ENCODE data around the gene RNF112. TPM values are rescaled to one million over a fixed set of nuclear protein-coding genes. Genes with fewer than 3 reads are reported as not detected.
A peak's percentile ranks its signal among the peaks of the same experiment; 100 is the strongest.

Gene RNF112
- total RNA-seq, 1 donor from 2014 or later = 1.8 TPM

DNA sequence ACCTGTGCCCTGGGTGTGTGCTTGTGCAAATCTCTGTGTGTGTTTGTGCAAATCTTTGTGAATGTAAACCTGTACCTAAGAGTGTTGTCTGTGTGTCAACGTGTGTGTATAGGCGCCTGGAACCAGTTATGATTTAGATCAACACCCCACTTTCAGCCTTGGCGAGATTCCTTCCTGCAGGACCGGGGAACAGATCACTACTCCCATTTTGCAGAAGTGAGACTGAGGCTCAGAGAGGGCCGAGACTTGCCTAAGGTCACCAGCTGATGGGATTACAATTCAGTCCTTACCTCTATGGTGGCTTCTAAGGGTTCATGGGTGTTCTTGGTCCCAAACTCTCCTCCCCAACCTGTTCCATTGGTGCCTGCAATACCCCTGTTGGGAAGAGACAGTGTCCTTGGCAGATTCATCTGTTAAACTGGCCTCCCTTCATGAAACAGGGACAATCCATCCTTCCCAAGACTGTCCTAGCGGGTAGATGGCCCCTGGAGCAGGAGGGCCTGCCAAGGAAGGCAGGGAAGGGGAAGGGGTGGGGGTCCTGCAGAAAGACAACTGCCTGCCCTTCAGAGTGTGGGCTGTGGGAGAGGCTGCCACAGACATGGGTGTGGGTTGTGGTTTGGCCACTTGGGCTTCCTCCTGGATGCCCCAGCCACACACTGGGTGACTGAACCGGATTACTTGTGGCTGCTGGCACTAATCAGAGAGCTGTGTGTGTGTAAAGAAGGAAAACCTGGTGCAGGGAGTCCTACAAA is 39.6 kb upstream of the RNF112 start:
- TF ChIP-seq CTCF (IDR thresholded peaks at IDR 0.05) = no peak
- peaks cover 40% of the 10 kb centered on the region for H3K4me1 ChIP-seq
- no peak for DNase-seq
- H3K4me3 ChIP-seq = no peak overlapping the region
- intact Hi-C loops (cut with DNase I) = no loop called here
- H3K27me3 ChIP-seq (ENCODE audit: low read depth) = no peaks in the 10 kb centered on the region
- ATAC-seq = peak in 1 of 2 donors; percentile 49
- no peaks in the 10 kb centered on the region for H3K36me3 ChIP-seq
- H3K27ac ChIP-seq = peak overlapping the region; percentile 58
- no peaks in the 10 kb centered on the region for H3K9me3 ChIP-seq

GRCh38 chr17:19372011-19372370 is 39.0 kb upstream of the RNF112 start:
- DNase-seq (no peak), ATAC-seq (no peak)
- intact Hi-C loops (cut with DNase I) = no loop called here

DNA sequence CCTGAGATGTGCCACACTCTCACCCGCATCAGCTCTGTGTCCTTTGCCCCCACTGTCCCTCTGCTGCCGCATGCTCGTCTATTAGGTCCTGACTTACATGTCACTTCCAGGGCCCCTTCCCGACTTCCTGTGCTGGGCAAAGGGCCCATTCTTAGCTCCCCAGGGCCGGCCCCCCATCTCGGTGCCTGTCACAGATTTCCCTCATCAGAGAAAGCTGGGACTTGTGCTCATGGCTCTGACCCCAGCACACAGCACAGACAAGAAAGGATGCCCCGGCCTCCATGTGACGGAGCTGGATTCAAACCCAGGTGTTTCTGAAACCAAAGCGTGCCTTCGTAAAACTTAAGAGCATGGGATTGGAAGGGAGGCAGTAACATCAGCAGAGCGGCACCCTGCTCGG is 38.6 kb upstream of the RNF112 start:
- H3K4me1 ChIP-seq = peaks cover 46% of the 10 kb centered on the region
- no peaks in the 10 kb centered on the region for H3K27me3 ChIP-seq (ENCODE audit: low read depth)
- no peak for ATAC-seq
- TF ChIP-seq CTCF (IDR thresholded peaks at IDR 0.05) = no peak
- no peaks in the 10 kb centered on the region for H3K9me3 ChIP-seq
- no peak overlapping the region for H3K27ac ChIP-seq
- H3K36me3 ChIP-seq = no peaks in the 10 kb centered on the region
- DNase-seq = no peak
- intact Hi-C loops (cut with DNase I) = no loop called here
- no peak overlapping the region for H3K4me3 ChIP-seq

More at GRCh38 chr17:19372011-19372370, 39.0 kb upstream of the RNF112 start:
- Histone ChIP-seq H3K4me3 (no peak overlapping the region), H3K36me3 (no peaks in the 10 kb centered on the region), H3K27ac (no peak overlapping the region), H3K4me1 (peaks cover 43% of the 10 kb centered on the region), H3K27me3 (ENCODE audit: low read depth) (no peaks in the 10 kb centered on the region), H3K9me3 (no peaks in the 10 kb centered on the region)
- TF ChIP-seq CTCF (IDR thresholded peaks at IDR 0.05) = no peak

DNA sequence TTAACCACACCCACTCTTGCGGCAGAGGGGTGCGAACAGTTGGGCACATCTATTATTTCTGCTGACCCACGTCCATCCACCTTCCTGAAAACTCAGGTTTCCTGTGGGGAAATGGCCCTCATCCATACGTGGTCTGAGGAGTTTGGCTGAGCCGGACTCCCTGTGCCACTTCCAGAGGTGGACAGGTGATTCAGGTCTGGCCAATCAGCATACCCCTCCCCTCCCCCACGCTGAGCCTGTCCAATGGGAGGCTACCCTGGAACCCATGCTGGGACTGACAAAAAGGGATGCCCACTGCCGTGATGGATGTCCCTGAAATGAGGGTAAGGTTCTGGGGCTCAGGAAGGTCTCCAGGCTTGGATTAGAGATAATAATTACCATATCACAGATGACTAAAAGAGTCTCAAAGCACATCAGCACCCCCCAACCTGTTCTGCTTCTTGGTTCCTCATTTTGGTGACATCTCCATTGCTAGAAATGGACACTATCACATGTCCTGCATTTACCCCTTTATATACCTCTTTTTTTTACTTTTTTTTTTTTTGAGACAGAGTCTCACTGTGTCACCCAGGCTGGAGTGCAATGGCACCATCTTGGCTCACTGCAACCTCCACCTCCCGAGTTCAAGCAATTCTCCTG is 38.0 kb upstream of the RNF112 start:
- Histone ChIP-seq H3K4me1 (peaks cover 46% of the 10 kb centered on the region), H3K36me3 (no peaks in the 10 kb centered on the region), H3K4me3 (no peak overlapping the region), H3K9me3 (no peaks in the 10 kb centered on the region), H3K27ac (no peak overlapping the region), H3K27me3 (ENCODE audit: low read depth) (no peaks in the 10 kb centered on the region)
- DNase-seq (no peak), ATAC-seq (no peak)
- TF ChIP-seq CTCF (IDR thresholded peaks at IDR 0.05) = no peak
- intact Hi-C loops (cut with DNase I) = no loop called here

DNA sequence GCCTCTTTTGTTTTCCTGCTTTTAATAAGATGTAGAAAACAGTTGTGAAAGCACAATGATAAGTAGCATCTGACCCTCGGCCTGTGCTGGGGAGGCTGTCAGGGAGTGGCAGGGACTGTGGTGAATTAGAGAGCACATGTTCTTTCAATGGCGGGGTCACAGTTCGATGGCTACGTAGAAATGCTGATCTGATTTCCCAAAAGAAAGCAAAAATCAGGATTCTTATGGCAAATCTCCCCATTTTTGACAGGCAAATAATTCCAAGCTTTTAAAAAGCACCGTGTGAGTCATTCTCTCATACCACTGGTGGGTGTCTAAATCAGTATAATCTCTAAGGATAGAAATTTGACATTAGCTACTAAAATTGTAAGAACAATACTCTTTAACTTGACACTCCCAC is 36.9 kb upstream of the RNF112 start:
- ATAC-seq = no peak
- H3K9me3 ChIP-seq = no peaks in the 10 kb centered on the region
- H3K4me3 ChIP-seq = no peak overlapping the region
- no peak overlapping the region for H3K27ac ChIP-seq
- peaks cover 50% of the 10 kb centered on the region for H3K4me1 ChIP-seq
- H3K36me3 ChIP-seq = no peaks in the 10 kb centered on the region
- intact Hi-C loops (cut with DNase I) = no loop called here
- DNase-seq = no peak
- TF ChIP-seq CTCF (IDR thresholded peaks at IDR 0.05) = no peak
- H3K27me3 ChIP-seq (ENCODE audit: low read depth) = no peaks in the 10 kb centered on the region
